HUES64 (cell line): ENCODE measurements around the gene SBF2.

Experiments
- H3K27ac ChIP-seq: 2 replicates; pipeline ENCODE4 v1.7.0; 2013; ENCODE audit warnings: low read depth, low read length, inconsistent platforms
- H3K27me3 ChIP-seq: 2 replicates; pipeline ENCODE4 v1.6.1; 2013; ENCODE audit warnings: mild to moderate bottlenecking, low read length; ENCODE audit not compliant: insufficient read depth
- H3K36me3 ChIP-seq: 2 replicates; pipeline ENCODE4 v1.6.1; 2013; ENCODE audit warnings: mild to moderate bottlenecking, low read length; ENCODE audit not compliant: insufficient read depth
- H3K4me1 ChIP-seq: 2 replicates; pipeline ENCODE4 v1.6.1; 2013; ENCODE audit warnings: mild to moderate bottlenecking, low read length, moderate library complexity; ENCODE audit not compliant: insufficient read depth
- H3K4me3 ChIP-seq: 2 replicates; pipeline ENCODE4 v1.5.1; 2013; ENCODE audit warnings: mild to moderate bottlenecking, low read length, moderate library complexity
- H3K9ac ChIP-seq: 2 replicates; pipeline ENCODE4 v1.6.1; 2013; ENCODE audit warnings: mild to moderate bottlenecking, low read depth, low read length
- H3K9me3 ChIP-seq: 2 replicates; pipeline ENCODE4 v1.6.1; 2013; ENCODE audit warnings: low read depth, low read length; ENCODE audit not compliant: insufficient read depth
- WGBS: fragments of 150-250, 120-280 bp; methylation state at CpG from one replicate; pipeline ENCODE4 v1.1.7; 2013; ENCODE audit warnings: missing lambda C conversion rate; 5-methylcytosine and 5-hydroxymethylcytosine counted together

SBF2 gene

GRCh38 chr11:10291801-10292638 lies 2.0 kb downstream of the SBF2 start:
- H3K36me3 ChIP-seq, result no peaks in the 10 kb centered on the region
- 93% methylated on average over 17 of the region's 17 CpGs for WGBS
- H3K4me3 ChIP-seq, result no peak overlapping the region
- no peak overlapping the region for H3K27ac ChIP-seq
- H3K9me3 ChIP-seq, result no peaks in the 10 kb centered on the region
- peaks cover 28% of the 10 kb centered on the region for H3K4me1 ChIP-seq
- no peak overlapping the region for H3K9ac ChIP-seq
- H3K27me3 ChIP-seq, result peaks cover 13% of the 10 kb centered on the region; the same call in 1 of the 2 replicates

- no peak overlapping the region for H3K27ac ChIP-seq
- WGBS, result 73% methylated on average over 10 of the region's 10 CpGs
- no peak overlapping the region for H3K4me3 ChIP-seq
These were observed 4.1 kb downstream of the SBF2 start for GRCh38 chr11:10289765-10290380.

GRCh38 chr11:10288881-10289764 lies 4.9 kb downstream of the SBF2 start:
- Histone ChIP-seq H3K4me3 (no peak overlapping the region), H3K9ac (no peak overlapping the region), H3K27me3 (no peaks in the 10 kb centered on the region), H3K9me3 (no peaks in the 10 kb centered on the region), H3K4me1 (peaks cover 18% of the 10 kb centered on the region), H3K27ac (no peak overlapping the region), H3K36me3 (no peaks in the 10 kb centered on the region)
- WGBS, result 88% methylated on average over 24 of the region's 24 CpGs

More at GRCh38 chr11:10289765-10290380, 4.1 kb downstream of the SBF2 start:
- H3K4me1 ChIP-seq, result peaks cover 18% of the 10 kb centered on the region
- no peaks in the 10 kb centered on the region for H3K36me3 ChIP-seq
- peaks cover under 1% of the 10 kb centered on the region; the same call in 1 of the 2 replicates for H3K27me3 ChIP-seq
- no peak overlapping the region for H3K9ac ChIP-seq
- no peaks in the 10 kb centered on the region for H3K9me3 ChIP-seq

GRCh38 chr11:10287766-10288715 lies 6.0 kb downstream of the SBF2 start:
- H3K9me3 ChIP-seq, result no peaks in the 10 kb centered on the region
- H3K27me3 ChIP-seq, result no peaks in the 10 kb centered on the region
- H3K36me3 ChIP-seq, result no peaks in the 10 kb centered on the region
- H3K27ac ChIP-seq, result no peak overlapping the region
- WGBS, result 95% methylated on average over 9 of the region's 9 CpGs
- H3K4me3 ChIP-seq, result no peak overlapping the region
- H3K9ac ChIP-seq, result no peak overlapping the region
- peaks cover 16% of the 10 kb centered on the region for H3K4me1 ChIP-seq

GRCh38 chr11:10287140-10287539 lies 6.9 kb downstream of the SBF2 start:
- H3K9ac ChIP-seq, result no peak overlapping the region
- H3K36me3 ChIP-seq, result no peaks in the 10 kb centered on the region
- no peak overlapping the region for H3K27ac ChIP-seq
- H3K4me3 ChIP-seq, result no peak overlapping the region
- H3K27me3 ChIP-seq, result no peaks in the 10 kb centered on the region
- WGBS, result 96% methylated on average over 3 of the region's 3 CpGs
- 0 out of 2 replicates have a peak, but pooled peaks cover 10% of the 10 kb centered on the region for H3K4me1 ChIP-seq
- no peaks in the 10 kb centered on the region for H3K9me3 ChIP-seq

- Histone ChIP-seq H3K4me3 (no peak overlapping the region), H3K9me3 (no peaks in the 10 kb centered on the region), H3K27ac (no peak overlapping the region), H3K4me1 (0 out of 2 replicates have a peak, but pooled peaks cover 6% of the 10 kb centered on the region), H3K9ac (no peak overlapping the region), H3K27me3 (no peaks in the 10 kb centered on the region), H3K36me3 (no peaks in the 10 kb centered on the region)
- 88% methylated on average over 4 of the region's 4 CpGs for WGBS
These were observed 8.7 kb downstream of the SBF2 start for GRCh38 chr11:10285148-10285802.

- Histone ChIP-seq H3K9ac (no peak overlapping the region), H3K9me3 (no peaks in the 10 kb centered on the region), H3K36me3 (no peaks in the 10 kb centered on the region), H3K4me3 (no peak overlapping the region), H3K27ac (no peak overlapping the region), H3K4me1 (no peaks in the 10 kb centered on the region), H3K27me3 (no peaks in the 10 kb centered on the region)
- 88% methylated on average over 1 of the region's 1 CpG for WGBS
These were observed 10.0 kb downstream of the SBF2 start for GRCh38 chr11:10283991-10284390.

- Histone ChIP-seq H3K36me3 (no peaks in the 10 kb centered on the region), H3K4me1 (peaks cover 9% of the 10 kb centered on the region), H3K27me3 (no peaks in the 10 kb centered on the region), H3K4me3 (no peak overlapping the region), H3K9me3 (no peaks in the 10 kb centered on the region), H3K27ac (no peak overlapping the region), H3K9ac (no peak overlapping the region)
These were observed 11.9 kb downstream of the SBF2 start for GRCh38 chr11:10282117-10282516.

GRCh38 chr11:10275714-10276113 lies 18.3 kb downstream of the SBF2 start:
- Histone ChIP-seq H3K27me3 (no peaks in the 10 kb centered on the region), H3K4me1 (peaks cover 9% of the 10 kb centered on the region), H3K36me3 (no peaks in the 10 kb centered on the region), H3K4me3 (no peak overlapping the region), H3K9ac (no peak overlapping the region), H3K9me3 (no peaks in the 10 kb centered on the region), H3K27ac (no peak overlapping the region)

- peaks cover 9% of the 10 kb centered on the region for H3K4me1 ChIP-seq
- no peak overlapping the region for H3K27ac ChIP-seq
- no peak overlapping the region for H3K9ac ChIP-seq
- H3K36me3 ChIP-seq, result no peaks in the 10 kb centered on the region
- H3K27me3 ChIP-seq, result no peaks in the 10 kb centered on the region
- WGBS, result 91% methylated on average over 1 of the region's 1 CpG
- no peak overlapping the region for H3K4me3 ChIP-seq
- H3K9me3 ChIP-seq, result no peaks in the 10 kb centered on the region
These were observed 19.3 kb downstream of the SBF2 start for GRCh38 chr11:10274726-10275125.
